GM21723 (cell line): Measurements from ENCODE around the gene PFN3.
"Not testable (repeated sequence)": the region's sequence is repeated elsewhere in the genome, so short reads cannot be mapped to it uniquely, and the experiment has no call there.

Experiments used
- ATAC-seq: cut with Tn5 transposase; IDR thresholded peaks from one replicate; pipeline ENCODE4 v1.9.1; 2021; ENCODE audit warnings: mild to moderate bottlenecking, moderate library complexity; ENCODE audit not compliant: unreplicated experiment

The PFN3 gene

DNA sequence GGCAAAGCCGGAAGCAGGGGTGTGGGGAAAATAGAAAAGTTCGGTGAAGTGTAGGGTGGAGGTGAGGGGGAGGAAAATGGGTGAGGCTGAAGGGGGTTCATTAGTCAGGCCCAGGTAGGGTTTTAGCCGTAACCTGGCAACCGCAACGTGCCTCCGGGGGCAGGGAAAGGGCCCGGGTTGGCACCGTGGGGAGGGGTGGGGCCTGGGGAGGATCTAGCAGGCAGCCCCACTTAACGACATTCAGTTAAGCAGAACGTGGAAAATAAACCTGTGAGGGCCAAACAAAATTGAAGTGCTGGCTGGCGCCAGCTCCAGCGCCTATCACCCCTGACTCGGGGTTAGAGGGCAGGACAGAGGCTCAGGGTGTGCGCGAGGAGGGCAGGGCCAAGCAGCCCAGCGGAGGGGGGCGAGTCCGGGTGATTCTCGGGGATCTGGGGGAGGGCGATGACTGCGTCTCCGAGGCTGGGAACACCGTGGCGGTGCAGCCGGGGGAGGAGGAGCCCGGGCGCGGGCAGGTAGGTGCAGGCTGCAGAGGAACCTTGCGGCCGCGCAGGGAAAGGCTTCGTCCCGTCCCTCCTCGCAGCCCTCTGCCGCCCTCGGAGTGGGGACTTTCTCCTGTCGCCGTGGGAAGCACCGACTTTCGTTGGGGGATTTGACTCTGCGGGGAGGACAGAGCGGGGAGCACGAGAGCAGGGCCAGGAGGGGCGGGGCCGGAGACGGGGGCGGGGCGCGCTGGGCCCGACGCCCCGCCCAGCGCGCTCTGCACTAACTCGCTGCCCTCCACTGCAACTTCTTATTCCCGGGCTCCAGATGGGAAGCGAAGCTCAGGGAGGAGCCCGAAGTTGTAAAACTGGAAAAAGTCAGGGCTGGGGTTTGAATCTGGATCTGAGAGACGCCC, 37.6 kb downstream of the PFN3 start:
- ATAC-seq = peak; percentile 41

DNA sequence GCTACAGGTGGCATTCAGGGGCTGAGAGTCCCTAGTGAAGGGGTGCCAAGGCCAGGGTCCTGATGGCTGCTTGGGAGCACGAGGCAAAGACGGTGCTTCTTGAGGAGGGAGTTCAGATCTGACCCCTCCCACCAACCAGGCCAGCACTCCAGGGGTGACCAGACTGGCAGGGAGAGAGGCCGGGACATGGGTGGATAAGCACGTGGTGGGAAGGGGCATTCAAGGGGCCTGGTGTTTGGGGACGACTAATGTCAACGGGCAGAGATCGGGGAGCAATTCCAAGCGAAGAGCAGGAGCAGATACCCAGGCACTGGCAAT, 38.2 kb downstream of the PFN3 start:
- ATAC-seq = no peak

DNA sequence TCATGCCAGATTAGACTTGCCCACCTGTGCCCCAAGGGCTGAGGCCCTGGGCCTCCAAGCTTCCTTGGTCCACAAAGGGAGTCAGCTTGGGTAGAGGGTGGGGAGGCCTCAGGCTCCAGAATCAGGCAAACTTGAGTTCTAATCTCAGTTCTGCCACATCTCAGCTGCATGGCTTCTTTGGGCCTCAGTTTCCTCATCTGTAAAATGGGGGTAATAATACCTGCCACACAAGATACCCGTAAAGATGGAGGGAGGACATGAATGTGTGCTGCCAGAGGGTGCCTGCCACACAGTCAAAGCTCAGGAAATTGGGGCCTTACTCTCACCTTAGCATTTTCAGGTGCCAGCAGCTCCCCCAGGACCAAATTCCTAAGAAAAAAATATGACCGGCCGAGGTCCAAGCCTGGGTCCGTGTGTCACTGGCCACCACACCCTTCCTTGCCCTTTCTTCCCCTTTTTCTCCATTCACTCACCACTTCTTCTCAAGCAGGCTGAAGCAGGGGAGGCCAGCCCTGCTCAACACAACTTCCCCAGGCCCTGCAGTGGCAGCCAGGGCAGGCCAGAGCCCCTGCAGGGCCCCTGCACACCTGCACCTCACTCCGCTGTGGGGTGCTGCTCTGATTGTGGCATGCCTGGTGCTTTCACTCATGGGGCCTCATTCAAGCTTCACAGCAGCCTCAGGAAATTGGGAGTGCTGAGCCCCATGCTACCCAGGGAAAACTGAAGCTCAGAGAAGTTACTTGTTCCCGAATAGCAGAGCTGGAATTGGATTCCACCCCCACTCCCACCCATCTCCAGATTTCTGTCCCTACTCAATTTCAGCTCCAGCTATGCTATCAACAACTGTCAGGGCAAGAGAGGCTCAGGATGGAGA, 38.8 kb downstream of the PFN3 start:
- no peak for ATAC-seq

DNA sequence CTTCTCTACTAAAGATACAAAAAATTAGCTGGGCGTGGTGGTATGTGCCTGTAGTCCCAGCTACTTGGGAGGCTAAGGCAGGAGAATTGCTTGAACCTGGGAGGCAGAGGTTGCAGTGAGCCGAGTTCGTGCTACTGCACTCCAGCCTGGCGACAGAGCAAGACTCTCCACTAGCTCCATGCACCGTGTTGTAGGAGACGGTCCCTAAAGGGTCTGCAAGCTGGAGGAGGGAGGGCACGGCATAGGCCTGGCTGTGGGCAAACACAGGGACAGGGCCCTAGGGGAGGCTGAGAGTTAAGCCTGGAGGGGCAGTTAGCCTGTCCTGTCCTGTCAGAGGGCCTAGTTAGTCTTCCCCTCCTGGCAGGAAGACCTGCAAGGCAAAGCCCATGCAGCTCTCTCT, 39.7 kb downstream of the PFN3 start:
- not testable (repeated sequence) for ATAC-seq

DNA sequence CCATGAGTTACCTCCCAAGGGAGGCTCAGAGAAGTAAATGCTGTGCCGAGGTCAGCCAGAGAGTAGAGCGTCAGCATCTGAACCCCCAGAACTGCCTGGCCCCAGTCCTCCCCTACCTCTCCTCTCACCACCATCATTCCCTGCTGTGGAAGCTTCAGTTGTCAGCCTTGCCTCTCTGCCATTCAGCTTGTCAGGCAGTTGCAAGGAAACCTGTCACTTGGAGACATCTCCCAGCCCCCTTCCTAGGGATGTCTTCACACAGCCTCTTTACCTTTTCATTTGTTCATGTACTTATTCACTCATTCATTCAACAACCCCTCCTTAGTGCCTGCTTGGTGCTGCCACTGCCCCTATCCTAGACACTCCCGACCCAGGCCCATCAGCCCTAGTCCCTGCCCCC, 40.6 kb downstream of the PFN3 start:
- ATAC-seq = no peak

DNA sequence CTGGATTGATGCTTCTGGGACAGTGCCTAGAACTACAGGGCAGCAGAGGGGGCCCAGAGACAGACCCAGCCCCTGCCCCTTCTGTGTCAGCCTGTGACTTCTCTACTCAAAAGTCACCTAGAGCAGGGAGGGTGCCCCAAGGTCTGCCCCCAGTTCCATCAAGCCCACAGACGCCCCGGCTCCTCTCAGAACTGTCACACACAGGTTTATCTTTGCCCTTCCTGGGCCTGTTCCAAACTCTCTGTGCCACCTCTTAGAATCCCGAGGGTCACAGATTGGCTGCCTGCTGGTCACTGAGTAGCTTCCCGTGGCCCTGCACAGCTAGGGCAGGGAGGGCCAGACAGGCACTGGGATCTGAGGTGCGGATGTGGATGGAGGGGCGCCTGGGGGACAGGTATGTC, 41.0 kb downstream of the PFN3 start:
- ATAC-seq = no peak

DNA sequence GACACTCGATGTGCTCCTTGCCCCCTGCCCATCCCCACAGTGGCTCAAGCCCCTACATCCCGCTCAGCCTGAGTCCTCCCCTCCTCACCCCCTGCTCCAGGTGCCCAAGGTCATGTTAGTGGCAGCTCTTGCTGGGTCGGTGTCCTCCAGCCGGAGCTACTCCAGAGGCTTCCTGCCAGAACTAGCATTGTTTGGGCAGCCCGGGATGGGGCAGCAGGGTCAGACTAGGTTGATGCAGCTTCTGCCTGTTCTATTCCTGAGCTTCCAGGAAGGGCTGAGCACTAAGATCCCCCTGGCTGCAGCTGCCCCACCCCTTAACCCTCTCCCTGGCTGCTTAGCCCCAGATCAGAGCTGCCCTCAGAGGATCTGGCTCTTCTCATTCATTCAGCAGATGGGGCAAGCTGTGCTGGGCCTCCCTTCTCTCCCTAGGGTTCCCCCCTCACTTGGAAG, 42.1 kb downstream of the PFN3 start:
- ATAC-seq = peak; percentile 1

DNA sequence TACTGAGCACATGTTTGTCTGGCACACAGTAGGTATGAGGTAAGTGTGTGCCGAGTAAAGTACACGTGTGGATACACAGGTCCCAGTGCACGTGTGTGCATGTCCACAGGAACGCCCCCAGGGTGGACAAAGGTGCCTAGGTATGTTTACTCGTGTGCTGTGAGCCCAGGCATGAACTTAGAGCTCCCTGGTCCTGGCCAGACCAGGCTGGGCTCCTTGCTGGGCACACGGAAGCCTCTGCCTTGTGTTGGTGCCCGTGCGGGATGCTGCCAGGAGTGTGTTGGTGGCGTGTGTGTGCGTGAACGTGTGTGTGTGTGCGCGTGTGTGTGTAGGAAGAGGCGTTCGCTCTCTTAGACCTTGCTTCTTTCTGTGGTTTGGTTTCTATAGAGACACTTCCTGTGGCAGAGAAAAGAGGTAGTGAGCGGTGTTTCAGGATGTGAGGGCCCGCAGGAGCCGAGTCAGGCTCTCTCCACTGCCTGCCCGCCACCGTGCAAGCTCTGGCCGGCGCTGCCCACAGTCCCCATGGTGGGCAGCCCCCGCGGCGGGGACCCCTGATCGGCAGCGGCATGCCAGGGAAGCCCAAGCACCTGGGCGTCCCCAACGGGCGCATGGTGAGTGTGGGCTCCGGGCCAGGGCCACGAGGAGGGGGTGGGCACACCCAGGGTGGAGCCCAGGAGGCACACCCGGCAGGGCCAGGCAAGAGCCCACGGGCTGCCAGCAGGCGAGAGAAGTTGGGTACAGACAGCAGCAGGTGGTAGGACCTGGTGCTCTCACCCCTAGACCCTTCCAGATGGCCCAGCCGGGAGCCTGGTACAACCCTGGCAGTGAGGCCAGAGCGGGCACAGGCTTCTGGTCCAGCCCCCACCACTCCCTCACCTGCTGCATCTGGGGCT, 42.8 kb downstream of the PFN3 start, which contains the start of gene RGS14:
Gene RGS14, plus strand, starts transcription at position 466 of the 893 bp plus-strand sequence. Its CDS starts 101 bp downstream, at position 567.
- ATAC-seq = peak; percentile 86

DNA sequence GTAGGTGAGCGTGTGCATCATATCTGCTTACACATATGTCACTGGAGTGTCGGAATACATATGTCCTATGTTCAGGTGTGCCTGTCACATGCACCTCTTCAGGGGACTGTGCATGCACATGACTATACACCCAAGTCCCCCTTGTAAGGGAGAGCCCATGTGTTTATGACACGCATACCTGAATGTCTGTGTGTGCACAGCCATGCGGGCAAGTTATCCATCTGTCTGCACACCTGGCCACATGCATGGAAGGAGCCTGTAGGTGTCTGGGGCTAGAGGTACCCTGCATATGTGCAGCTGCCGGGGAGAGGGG, 43.4 kb downstream of the PFN3 start:
- ATAC-seq = no peak

DNA sequence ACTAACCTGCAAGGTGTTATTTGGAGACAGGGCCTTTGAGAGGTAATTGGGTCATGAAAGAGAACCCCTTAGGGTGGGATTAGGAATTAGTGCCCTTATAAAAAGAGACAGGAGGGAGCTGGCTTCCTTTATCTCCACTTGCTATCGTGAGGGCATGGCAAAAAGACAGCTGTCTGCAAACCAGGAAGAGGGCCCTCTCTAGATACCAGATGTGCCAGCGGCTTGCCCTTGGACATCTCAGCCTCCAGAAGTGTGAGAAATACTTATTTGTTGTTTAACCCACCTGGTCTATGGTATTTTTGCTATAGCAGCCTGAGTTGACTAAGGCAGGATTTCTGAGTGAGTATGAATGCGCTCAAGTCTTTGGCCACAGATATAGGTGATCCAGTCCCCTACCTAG, 43.7 kb downstream of the PFN3 start:
- ATAC-seq = no peak

DNA sequence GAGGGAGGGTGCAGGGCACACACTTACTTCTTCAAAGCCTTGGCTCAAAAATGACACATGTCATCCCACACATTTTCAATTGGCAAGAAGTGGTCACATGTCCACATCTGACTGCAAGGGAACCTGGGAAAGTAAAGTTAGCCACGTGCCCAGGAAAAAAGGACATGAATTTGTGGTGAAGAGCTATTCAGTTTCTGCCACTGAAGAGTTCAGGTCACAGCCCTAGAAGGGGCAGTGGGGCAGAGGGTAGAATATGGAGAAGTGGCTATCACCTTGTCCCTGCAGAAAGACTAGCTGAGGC, 44.6 kb downstream of the PFN3 start:
- no peak for ATAC-seq

DNA sequence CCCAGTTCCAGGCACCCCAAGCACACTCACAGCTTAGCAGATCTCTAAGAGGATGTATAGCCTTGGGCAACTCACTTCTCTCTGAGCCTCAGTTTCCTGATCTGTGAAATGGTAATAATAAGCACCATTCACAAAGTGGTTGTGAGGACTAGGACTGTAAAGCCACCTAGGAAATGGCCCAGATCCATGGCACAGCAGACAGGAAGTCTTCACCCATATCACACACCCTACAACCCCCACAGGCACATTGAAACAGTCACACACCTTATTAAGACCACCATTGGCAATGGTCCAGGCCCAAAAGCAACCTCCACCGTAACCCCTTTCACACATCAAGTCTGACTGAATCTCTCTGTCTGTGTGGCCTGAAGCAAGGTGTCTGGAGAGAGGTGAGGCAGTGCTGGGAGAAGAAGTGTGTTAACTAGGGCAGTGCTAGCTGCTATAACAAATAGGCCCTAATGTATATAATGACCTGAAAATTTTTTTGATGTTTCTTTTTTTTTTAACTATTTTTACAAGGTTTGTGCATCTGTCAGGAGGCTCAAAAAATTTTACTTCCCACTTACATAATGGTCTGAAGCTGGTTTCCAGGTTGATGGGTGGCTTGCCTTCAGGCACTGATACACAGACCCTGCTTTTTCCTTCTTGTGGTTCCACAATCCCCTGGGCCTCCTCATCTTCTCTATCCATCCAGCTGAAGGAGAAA, 45.1 kb downstream of the PFN3 start:
- ATAC-seq = no peak

DNA sequence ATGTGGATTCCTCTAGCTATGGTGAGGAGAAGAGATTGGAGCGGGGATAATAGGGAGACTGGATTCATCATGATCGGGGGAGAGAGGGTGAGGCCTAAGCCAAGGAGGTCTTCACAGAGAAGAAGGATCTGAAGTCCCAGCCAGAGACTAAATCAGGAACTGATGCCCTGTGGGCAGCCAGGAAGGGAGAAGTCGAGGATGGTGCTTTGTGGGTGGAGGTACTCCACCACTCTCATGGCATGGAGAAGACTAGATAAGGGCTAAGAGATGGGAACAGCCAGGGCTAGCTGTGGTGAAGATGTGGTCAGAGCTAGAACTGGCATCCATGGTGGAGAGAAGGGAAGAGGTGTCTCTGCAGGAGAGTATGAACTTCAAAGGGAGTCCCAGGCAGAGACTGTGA, 45.8 kb downstream of the PFN3 start:
- no peak for ATAC-seq

DNA sequence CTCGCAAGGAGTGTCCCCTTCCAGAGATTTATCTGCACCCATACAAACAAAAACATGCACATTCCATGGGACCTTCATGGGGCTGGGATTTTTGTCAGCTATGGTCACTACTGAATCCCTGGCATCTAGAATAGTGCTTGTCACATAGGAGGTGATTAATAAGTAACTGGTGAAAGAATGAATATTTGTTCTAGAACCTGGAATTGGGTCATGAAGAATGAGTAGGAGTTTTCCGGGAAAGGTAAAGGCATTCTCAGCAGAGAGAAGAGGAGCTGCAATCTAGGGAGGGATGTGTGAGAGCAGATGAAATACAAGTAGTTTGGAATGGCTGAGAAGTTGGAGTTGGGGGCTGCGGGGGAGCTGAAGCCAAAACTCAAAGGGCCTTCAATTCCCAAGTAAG, 46.2 kb downstream of the PFN3 start:
- ATAC-seq = no peak

DNA sequence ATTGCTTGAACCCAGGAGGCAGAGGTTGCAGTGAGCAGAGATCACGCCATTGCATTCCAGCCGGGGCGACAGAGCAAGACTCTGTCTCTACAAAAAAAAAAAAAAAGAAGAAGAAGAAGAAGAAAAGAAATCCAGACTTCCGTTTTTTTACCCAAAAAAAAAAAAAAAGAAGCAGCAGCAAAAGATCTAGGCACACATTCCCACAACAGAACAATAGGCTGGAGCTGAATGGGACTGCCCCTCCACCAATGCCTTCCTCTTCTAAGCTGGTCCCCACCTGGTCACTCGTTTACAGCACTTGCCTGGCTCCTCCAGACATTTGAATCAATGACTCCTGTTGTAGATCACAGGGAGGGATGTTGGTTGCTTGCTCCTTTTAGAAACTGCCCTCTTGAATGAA, 47.4 kb downstream of the PFN3 start:
- no peak for ATAC-seq

DNA sequence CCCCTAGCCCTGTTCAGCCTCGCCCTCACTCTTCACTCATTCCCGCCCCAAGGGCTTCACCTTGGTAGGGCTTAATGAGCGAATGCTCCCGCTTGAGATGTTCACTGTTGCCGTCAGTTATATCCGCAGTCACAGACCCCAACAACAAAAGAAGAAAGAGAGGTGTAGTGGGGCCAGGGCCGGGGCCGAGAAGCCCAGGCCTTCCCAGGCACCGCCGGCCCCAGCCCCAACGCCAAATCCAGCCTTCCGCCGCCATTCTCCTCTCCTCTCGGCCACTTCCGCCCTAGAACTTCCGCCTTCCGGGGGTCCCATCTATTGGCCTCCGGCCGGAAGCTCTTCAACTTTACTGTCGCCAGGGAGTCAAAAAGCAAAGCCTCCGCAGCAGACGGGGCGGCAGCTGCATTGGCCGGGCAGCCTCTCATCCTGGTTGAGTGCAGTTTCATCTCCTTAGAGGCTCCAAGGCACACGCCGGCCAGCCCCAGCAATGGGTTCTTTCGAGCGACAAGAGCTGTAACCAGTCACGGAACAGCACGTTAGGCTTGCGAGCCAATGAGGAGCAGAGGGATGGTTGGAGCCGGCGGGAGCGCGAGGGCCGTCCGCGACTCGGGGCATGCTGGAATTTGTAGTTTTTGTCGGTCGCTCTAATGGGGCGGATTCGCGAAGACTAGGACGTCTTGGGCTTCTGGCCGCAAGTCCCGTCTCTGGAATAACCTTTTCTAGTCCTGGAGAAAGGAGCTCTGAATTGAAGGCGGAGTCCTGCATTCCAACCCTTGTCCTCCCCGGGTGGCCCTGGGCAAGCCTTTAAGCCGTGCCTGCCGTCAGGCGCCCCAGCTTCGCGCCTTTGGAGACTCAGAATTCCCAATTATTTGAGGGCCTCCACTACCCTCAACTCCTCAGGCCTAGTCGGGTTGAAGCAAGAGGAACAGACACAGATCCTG, 48.8 kb downstream of the PFN3 start, which contains the start of gene LMAN2:
Gene LMAN2, minus strand, starts transcription at position 277 of the 938 bp plus-strand sequence. Its CDS starts 21 bp downstream, at position 256.
- peak; percentile 95 for ATAC-seq

DNA sequence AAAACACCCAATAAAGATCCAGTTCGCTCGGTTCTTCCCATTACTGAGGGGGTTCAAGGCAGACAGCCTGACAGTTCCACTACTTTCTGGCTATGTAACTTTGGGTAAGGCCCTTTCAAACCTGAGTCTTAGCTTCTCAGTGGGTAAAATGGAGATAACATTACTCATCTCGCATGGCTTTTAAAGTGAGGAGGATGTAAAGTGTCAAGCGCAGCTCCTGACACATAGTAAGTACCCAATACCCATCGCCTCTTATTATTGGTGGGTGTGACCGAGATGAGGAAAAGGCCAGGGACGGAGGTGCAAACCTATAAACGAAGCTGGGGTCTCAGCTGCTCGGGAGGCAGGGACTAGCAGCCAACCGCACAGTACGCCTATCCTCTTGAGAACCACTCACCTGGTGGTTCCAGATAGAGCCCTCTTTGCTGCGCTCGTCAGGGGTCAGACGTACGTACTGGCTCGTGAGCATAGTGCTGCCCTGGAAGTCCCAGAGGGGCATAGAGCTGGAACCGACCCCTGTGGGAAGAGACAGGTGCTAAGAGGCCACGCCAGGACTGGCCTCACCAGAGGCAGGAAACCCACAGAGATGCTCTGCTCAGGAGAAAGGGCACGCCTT, 49.6 kb downstream of the PFN3 start:
- peak; percentile 10 for ATAC-seq
